ENCODE results near the gene MYOM1.
"Not testable (repeated sequence)": the region's sequence is repeated elsewhere in the genome, so short reads cannot be mapped to it uniquely, and the experiment has no call there.

MYOM1 gene

DNA sequence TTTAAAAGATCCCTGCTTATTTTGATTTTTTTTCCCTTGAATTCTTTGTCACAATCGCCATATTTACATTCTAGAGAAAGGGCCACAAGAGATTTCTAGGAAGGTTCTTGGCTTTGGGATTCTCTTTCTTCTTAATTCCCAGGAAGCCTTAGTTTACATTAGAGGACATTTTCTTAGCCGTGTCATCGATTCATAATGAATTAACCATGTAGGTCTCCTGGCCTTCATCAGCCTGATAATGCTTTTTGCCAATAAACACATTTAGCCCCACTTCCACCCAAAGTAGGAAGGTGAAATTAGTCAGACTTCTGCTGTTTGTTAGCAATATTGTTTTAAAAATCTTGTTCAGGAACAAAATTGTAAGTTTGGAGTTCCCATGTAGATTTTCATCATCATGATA is 135.6 kb downstream of the MYOM1 start:
- no peak for DNase-seq (ENCODE audit: low read depth)

- no peak for DNase-seq (ENCODE audit: low read depth)
Measured at GRCh38 chr18:3083766-3084165, 136.0 kb downstream of the MYOM1 start.

DNA sequence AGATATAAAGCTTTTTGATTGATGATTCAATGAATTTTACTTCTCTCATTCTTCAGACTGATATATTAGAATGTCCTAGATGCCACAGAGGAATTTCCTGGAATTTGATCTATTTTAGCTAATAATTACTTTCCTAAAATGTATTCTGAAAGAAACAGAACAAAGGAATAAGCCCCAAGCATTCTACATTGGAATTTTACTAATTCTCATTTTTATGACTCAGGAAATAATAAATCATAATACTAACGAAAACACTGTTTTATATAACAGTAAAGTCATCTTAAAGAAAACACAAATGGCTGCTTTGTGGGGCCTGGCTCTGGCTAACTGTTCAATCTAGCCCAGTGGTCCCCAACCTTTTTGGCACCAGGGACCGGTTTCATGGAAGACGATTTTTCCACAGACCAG is 138.2 kb downstream of the MYOM1 start:
- DNase-seq (ENCODE audit: low read depth): no peak

GRCh38 chr18:3079653-3080052 is 140.1 kb downstream of the MYOM1 start:
- DNase-seq (ENCODE audit: low read depth): no peak

GRCh38 chr18:3075491-3075890 is 144.3 kb downstream of the MYOM1 start:
- DNase-seq (ENCODE audit: low read depth): no peak

DNA sequence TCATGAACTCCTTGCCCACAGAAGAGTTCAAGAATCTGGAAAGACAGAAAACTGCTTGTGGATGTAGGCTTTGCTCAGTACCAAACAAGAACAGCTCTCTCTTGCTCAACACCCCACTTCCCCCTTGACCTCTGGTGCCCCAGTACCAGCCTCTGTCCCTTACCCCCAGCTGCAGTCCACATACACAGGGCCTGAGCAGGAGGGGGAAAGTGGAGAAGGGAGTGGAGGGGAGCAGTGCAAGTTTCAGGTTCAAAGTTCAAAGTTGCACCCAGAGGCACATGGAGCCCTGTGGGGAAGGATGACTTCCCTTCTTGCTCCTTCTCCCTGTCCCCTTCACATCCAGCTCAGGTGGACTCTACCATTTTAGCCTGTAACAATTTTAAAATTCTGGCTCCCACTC is 145.7 kb downstream of the MYOM1 start:
- DNase-seq (ENCODE audit: low read depth): no peak

- DNase-seq (ENCODE audit: low read depth): not testable (repeated sequence)
Measured at GRCh38 chr18:3073353-3073752, 146.4 kb downstream of the MYOM1 start.

GRCh38 chr18:3071676-3072075 is 148.1 kb downstream of the MYOM1 start:
- no peak for DNase-seq (ENCODE audit: low read depth)

DNA sequence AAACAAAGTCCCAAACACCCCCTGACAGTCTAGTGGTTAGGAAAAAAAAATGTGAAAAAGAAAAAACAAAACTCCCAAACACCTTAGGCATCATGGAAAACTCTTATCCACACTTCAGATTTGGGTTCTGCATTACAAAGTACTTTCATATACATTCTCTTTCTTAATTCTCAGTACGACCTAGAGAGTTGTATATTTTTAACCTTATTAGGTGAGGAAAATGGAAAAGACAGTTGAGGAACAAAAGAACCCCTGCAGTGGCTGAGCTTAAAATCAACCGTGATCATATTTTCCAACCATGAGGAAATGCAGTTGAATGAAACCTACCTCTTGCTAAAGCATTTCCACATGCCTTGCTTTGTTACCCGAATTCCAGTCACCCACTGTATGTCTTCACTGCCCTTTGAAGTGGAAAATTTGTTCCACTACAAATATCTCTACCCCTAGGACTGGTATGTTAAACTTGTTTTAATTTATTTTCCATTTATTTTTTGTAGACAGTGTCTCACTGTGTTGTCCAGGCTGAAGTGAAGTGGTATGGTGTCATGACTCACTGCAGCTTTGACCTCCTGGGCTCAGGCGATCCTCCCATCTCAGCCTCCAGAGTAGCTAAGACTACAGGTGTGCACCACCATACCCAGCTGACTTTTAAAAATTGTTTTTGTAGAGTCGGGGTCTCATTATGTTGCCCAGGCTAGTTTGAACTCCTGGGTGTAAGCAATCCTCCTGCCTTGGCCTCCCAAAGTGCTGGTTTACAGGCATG is 149.9 kb downstream of the MYOM1 start:
- no peak for DNase-seq (ENCODE audit: low read depth)

GRCh38 chr18:3067722-3068121 is 152.0 kb downstream of the MYOM1 start:
- no peak for DNase-seq (ENCODE audit: low read depth)

DNA sequence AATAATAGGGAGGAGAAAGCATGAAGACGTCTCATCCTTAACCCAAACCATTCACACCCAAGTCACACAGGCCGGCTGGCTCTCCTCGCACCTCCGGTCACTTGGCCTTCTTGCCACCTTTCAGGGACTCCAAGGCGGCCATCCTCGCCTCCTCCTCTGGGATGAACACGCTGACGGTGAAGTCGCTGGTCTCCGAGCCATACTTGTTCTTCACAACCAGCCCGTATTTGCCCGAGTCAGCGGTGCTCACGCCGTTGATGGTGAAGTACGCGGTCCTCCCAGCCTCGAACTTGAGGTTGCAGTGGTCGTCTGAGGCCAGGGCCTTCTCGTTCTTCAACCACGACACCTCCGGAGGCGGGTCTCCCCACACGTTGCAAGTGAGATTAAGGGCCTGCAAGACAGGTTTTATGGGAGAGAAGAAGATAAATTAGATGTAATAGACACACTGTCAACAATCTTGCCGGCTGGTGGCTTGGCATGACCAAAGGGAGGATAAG is 152.6 kb downstream of the MYOM1 start:
- DNase-seq (ENCODE audit: low read depth): no peak

DNA sequence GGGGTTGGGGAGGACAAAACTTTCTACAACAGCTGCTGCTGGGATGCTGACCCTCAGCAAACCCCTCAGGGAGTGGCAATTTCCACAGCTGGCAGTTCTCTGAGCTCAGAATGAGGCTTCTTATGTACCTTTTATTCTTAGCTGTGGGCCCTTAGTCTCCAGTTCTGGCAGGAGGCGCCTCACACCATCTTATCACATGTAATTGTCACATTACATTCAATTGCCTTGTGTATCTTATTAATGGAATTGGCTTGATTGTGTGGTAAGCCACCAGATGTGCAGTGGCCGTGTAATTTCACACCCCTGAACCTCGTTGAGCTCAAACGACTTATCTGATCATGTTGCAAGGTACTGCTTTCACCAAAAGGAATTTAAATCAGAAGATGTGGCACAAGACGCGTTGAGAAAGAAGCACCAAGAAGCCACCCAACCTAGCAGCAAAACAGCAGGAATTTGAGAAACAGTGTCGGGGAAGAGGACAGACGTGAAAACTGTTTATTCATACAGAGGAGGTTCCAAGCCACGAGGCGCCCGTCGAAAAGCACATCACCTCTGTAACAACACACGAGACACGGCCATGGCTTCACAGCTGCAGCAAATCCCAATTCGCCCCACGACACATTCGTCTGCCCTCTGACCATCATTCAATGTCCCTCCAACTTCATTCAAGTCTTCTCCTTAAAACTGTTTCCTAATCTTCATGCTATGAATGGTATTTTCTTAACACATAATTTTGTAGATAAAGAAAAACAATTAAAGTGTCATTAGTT is 153.2 kb downstream of the MYOM1 start:
- DNase-seq (ENCODE audit: low read depth): no peak

DNA sequence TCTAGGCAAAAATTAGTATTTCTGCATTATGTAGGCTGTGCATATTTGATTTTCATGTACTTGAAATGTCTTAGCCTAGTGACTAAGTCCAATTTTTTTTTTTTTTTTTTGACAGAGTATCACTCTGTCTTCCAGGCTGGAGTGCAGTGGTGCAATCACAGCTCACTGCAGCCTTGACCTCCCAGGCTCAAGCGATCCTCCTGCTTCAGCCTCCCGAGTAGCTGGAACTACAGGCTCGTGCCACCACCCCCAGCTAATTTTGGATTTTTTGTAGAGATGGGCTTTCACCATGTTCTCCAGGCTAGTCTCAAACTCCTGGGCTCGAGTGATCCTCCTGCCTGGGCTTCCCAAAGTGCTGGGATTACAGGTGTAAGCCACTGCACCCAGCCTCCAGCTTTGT is 156.0 kb downstream of the MYOM1 start:
- DNase-seq (ENCODE audit: low read depth): not testable (repeated sequence)

GRCh38 chr18:3062798-3063680 is 156.7 kb downstream of the MYOM1 start:
- no peak for DNase-seq (ENCODE audit: low read depth)

- DNase-seq (ENCODE audit: low read depth): no peak
Measured at GRCh38 chr18:3061581-3062312, 158.0 kb downstream of the MYOM1 start.

DNA sequence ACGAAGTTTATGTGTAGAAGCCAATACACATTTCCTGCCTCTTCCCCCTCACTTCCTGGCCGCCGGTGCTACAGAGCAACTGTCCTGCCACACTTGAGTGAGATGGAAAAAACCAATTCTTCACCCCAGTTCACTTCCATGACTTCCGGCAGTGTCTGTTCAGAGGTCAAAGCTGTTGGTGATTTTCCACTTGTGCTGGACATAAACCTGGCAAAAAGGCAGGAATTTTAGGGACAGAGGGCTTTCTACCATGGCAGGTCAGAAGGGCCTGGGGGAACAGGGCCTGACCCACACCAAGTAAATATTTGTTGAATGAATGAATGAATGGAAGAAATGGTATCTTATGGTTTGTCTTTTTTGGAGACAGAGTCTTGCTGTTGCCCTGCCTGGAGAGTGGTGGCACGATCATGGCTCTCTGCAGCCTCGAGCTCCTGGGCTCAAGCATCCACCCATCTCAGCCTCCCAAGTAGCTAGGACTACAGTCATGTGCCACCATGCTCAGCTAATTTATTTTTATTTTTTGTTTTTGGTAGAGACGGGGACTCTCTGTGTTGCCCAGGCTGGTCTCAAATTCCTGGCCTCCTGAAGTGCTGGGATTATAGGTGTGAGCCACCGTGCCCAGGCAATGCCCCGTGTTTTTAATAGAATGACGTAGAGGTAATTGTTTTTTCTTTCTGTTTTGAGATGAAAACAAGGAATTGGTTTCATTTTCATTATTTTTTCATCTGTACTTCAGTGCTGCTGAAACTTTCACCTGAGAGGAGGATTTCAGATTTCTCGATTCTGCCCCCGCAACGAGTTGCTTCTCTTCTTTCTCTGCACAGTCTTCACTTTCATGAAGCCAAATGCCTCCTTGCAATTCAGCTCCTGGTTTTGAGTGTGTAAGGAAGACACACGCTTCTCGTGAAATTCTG is 158.8 kb downstream of the MYOM1 start:
- no peak for DNase-seq (ENCODE audit: low read depth)

DNA sequence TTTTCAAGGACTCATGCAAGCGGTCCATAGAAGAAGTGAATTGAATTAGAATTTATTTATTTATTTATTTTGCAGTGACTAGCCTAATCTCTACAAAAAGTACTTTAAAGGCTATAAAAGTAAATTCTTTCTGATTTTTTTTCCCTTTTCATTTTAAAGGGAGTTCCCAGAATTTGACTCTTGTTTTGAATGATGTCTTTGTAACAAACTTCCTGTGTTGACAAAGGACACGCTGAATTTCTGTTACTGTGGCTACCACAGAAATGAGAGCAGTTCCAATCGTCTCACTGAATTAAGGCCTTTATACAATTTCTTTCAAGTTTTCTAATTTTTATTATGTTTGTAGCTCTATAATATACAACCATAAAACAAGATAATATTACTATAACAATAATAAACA is 160.5 kb downstream of the MYOM1 start:
- DNase-seq (ENCODE audit: low read depth): no peak

- DNase-seq (ENCODE audit: low read depth): no peak
Measured at GRCh38 chr18:3058328-3059191, 161.2 kb downstream of the MYOM1 start.

GRCh38 chr18:3057526-3057925 is 162.2 kb downstream of the MYOM1 start:
- no peak for DNase-seq (ENCODE audit: low read depth)

- no peak for DNase-seq (ENCODE audit: low read depth)
Measured at GRCh38 chr18:3056311-3056710, 163.5 kb downstream of the MYOM1 start.
